ENCODE data around the gene DIS3L2.

DNA sequence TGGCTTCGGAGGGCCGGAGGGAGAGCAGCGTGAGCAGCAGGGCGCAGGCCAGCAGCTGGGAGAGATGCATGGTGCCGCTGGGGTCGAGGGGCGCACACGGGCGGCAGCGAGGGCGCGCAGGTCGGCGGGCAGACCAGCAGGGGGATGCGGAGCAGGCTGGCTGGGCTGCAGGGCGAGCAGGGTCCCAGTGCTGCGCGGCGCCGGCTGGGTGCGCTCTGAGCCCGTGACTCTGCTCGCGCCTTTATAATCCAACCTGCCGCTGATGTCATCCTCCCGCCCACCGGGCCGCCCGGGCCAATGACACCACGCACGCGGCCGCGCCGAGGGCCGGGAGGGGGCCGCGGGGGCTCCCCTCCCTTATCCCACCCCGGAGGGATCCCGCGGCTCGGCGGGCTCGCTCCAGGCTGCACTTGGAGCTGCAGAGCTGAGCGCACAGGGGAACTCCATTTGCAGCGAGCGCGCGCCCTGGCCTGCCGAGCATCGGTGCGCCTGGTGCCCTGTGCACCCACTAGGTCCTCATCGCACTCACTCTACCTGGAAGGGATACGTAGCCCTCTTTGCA lies 35.3 kb upstream of the DIS3L2 start, which contains the start of gene NPPC:
- peak in 1 of 2 donors; percentile 59 for TF ChIP-seq POLR2A (IDR thresholded peaks at IDR 0.05)
- TF ChIP-seq, protein P1, sequence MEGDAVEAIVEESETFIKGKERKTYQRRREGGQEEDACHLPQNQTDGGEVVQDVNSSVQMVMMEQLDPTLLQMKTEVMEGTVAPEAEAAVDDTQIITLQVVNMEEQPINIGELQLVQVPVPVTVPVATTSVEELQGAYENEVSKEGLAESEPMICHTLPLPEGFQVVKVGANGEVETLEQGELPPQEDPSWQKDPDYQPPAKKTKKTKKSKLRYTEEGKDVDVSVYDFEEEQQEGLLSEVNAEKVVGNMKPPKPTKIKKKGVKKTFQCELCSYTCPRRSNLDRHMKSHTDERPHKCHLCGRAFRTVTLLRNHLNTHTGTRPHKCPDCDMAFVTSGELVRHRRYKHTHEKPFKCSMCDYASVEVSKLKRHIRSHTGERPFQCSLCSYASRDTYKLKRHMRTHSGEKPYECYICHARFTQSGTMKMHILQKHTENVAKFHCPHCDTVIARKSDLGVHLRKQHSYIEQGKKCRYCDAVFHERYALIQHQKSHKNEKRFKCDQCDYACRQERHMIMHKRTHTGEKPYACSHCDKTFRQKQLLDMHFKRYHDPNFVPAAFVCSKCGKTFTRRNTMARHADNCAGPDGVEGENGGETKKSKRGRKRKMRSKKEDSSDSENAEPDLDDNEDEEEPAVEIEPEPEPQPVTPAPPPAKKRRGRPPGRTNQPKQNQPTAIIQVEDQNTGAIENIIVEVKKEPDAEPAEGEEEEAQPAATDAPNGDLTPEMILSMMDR (IDR thresholded peaks at IDR 0.05): peak in 3 of 4 experiments; percentile 17 to 43 (median 27)

Data from uterus (tissue), 2 donors.